H54 (cell line): ENCODE measurements around the gene LRRFIP1.

Source experiments
- DNase-seq: peaks from one replicate; pipeline ENCODE4 v3.0.0; 2011; ENCODE audit warnings: low spot score, mixed read lengths; ENCODE audit not compliant: insufficient read length
- FAIRE-seq: peaks from 3 replicates; lab custom pipeline; 2011; peaks lifted over from hg19 to GRCh38; lab: Jason Lieb, UNC
- POLR2A ChIP-seq: IDR thresholded peaks from 2 replicates; pipeline ENCODE4 v1.6.1; 2011; ENCODE audit warnings: low read depth, mild to moderate bottlenecking, low read length

LRRFIP1 gene

DNA sequence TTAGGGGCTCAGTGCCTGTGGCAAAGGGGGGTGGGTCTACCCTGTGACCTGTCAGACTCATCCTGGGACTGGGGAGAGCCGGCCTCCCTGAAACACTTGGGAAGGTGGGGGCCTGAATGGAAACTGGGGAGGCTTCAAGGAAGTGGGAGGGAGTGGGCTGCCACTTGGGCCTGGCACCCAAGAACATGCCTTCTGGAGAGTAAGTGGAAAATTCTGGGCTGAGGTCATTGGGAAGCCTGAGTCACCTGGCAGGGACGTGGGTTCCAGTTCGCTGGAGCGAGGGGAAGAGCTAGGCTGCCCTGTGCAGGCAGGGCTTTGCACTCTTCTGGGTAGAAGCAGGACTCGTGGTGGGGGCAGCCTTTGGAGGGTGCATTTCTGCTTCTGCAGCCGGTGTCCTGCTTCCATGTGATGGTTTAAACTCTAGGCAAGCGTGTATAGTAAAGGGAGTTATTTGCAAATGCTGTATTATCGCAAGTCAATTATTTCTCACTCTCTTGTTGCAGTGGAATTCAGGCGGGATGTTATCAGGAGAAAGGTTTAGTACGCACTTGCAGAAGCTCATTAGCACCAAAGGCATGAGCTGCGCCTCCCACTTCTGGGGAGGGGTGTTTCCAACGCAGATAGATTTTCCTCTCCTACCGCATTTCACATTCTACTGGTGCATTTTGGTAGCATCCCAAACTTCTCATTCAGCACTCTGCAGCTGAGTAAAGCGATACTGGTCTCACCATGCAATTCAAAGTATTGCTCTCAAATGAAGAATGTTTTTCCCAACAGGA is 3.8 kb downstream of the LRRFIP1 start:
- no peak for FAIRE-seq
- no peak for TF ChIP-seq POLR2A

DNA sequence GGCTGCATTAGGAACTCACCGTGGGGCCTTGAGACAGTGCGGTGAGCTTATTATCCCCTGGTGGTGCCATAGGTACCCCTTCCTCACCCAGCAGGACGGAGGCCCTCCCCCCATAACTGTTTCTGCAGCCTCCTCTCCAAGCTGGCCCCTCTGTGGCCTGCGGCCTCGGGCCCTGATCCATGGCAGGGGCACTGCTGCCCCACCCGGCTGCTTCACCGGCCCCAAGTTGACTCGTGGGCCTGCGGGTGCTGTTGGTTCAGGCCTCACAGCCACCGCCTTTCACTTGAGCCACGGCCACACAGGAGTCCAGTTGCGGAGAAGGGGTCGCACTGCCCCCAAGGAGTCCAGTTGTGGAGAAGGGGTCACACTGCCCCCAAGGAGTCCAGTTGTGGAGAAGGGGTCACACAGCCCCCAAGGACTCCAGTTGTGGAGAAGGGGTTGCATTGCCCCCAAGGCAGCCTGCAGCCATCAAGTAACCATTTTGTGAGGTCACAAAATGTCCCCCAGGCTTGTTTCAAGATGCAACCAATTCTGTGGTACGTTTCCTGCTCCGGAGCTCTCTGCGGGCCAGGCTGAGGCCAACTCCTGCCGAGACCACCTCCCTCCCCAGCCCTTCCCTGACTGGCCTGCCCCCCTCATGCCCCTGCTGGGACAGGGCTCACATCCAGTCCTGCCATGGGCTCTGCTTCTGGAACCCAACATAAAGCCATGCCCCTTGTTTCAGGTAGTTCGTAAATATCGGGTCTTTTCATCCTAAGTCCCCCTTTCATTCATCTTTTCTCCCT is 4.6 kb downstream of the LRRFIP1 start:
- DNase-seq (no peak), FAIRE-seq (no peak)
- TF ChIP-seq POLR2A = no peak

More for the DNA sequence above, 3.8 kb downstream of the LRRFIP1 start:
- no peak for DNase-seq

DNA sequence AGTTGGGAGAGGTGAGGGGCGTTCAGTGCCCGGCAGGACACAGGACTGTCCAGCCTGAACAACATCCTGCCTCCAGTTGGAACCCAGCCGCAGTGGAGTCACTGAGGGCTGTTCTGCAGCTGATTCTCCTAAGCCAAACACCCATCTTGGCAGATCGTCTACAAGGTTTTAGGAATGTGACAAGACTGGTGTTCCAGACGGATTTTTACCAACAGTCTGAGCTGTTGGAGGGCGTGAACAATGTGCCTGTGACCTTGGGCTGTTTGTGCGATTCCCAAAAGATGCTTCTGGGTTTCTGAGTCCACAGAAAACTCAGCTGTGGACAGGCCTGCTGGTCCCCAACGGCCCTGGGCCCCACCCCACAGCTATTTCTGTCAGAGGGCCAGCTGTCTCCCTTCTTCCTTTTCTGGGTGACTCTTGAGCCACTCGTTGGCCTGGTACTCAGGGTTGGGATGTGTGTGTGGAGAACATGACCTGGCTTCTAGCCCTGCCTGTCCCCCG is 5.7 kb downstream of the LRRFIP1 start:
- DNase-seq (no peak), FAIRE-seq (no peak)
- TF ChIP-seq POLR2A = no peak

DNA sequence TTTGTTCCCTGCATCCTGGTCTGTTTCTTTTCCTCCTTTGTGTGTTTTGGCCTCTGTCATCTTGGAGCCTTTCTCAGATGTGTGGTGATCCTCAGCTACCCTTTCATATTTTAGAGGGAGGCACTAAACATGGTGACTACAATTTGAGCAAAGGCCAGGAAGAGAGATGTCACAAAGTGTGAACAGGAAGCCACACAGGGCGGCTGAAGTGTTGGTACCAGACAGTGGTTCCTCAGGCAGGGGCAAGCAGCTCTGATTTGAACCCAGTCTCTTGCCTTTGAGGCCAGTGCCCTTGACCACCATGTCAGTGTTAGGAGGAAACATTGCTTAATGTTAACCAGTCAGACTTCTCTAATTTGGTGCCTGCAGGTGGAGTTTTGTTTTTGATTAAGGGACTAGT is 9.2 kb downstream of the LRRFIP1 start:
- DNase-seq = no peak
- FAIRE-seq = no peak

DNA sequence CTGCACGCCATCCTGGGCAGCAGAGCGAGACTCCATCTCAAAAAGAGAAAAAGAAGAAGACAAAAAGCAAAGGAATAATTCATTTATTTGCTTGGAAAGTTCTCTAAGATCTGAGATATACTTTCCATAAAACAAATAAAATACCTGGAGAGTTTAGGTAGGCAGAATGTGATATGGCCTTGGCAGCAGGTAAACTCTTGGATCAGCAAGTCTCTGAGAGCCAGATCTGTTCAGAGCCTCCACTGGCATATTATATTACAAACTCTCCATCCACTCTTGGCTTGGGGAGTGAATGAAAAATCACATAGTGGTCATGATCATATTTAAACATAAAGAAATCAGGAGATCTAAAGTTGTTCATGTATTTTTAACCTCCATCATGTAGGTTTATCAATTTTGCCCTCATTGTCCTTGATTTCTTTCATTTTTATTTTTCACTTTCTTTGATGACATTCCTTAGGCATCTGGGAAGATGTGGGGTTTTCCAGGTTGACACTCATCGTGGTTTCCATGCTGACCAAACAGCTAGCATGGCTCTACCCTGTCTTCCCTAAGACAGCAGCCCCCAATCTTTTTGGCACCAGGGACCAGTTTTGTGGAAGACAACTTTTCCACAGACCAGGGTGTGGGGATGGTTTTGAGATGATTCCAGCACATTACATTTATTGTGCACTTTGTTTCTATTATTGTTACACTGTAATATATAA is 10.2 kb downstream of the LRRFIP1 start:
- FAIRE-seq (no peak), DNase-seq (no peak)
- no peak for TF ChIP-seq POLR2A

More for the DNA sequence above, 9.2 kb downstream of the LRRFIP1 start:
- TF ChIP-seq POLR2A = no peak

DNA sequence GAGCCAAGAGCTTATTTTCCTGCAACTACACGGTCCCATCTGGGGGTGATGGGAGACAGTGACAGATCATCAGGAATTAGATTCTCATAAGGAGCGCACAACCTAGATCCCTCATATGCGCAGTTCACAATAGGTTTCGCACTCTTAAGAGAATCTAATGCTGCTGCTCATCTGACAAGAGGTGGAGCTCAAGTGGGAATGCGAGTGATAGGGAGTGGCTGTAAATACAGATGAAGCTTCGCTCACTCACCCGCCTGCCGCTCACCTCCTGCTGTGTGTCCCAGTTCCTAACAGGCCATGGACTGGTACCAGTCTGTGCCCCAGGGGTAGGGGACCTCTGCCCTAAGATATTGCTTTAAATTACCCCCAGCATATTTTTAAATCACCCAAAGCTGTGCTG is 10.8 kb downstream of the LRRFIP1 start:
- TF ChIP-seq POLR2A = no peak
- FAIRE-seq (no peak), DNase-seq (no peak)

DNA sequence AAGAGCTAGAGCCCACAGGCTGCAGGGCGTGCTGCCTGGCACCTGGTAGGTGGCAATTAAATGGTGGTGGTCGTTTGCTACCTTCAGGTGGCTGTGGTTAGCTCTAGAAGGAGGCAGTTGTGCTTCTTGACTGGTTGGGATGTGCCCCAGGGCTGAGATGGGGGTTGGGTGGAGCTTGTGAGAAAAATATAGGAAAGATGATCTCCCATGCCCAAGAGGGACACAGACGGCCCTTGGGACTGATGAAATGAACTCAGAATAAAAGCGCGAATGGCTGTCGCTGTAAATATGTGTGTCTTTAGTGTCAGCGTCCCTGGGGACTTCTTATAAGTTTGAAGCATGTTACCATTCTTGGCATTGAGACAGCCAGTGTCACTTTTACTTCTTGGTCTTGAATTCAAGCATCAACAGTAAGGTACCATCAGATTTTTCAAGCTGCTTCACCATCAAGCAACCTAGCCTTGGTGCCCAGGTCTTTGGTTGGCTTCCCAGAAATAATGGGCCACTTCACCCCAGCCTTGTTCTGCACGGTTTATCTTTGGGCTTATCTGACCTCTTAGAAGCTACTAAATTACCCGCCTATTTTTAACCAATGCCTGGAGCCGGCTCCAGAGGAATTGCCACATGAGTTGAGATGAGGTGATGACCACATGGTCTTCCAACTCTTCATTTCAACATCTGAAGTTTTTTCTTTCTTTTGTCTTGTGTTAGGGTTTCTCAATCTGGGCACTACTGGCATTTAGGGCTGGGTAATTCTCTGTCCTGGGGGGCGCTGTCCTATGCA is 11.9 kb downstream of the LRRFIP1 start:
- no peak for FAIRE-seq

DNA sequence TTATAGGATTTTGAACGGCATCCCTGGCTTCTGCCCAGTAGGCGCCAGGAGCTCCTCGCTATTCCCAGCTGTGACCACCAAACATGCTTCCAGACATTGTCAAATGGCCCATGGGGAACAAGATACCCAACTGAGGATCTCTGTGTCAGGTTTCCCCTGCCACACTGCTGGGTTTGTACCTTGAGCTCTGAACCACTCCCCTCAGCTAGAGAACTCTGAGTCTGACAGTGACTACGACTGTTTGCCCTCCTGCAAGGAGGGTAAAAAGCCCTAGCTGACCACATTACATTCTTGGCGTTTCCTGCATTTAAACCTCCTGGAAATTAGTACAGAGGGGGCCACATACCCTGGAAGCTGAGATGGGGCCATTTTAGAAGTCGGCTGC is 12.4 kb downstream of the LRRFIP1 start:
- FAIRE-seq (no peak), DNase-seq (no peak)
- no peak for TF ChIP-seq POLR2A

More for the DNA sequence above, 11.9 kb downstream of the LRRFIP1 start:
- no peak for DNase-seq
- no peak for TF ChIP-seq POLR2A

DNA sequence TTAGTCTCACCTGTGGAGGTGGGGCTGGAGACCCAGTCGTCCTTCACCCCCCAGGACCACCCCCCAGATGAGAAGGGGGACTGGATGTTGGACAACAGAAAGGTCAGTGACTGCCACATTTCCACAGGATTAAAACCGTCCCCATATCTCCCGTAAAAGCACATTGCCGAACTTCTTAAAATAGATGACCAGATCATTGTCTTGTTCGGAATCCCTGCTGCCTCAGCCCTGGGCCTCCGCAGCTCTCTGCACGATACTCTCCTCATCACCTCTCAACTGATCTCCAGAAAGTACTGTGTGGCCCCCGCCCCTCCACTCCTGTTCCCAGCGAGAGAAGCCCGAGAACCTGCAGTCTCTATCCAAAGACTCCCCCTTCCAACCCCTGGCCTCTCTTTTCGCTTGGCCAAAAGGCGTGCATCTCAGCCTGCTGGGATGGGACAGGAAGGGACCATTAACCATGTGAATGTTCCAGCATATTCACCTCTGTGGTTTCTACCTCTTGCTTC is 13.2 kb downstream of the LRRFIP1 start:
- DNase-seq (no peak), FAIRE-seq (no peak)
- TF ChIP-seq POLR2A = no peak

DNA sequence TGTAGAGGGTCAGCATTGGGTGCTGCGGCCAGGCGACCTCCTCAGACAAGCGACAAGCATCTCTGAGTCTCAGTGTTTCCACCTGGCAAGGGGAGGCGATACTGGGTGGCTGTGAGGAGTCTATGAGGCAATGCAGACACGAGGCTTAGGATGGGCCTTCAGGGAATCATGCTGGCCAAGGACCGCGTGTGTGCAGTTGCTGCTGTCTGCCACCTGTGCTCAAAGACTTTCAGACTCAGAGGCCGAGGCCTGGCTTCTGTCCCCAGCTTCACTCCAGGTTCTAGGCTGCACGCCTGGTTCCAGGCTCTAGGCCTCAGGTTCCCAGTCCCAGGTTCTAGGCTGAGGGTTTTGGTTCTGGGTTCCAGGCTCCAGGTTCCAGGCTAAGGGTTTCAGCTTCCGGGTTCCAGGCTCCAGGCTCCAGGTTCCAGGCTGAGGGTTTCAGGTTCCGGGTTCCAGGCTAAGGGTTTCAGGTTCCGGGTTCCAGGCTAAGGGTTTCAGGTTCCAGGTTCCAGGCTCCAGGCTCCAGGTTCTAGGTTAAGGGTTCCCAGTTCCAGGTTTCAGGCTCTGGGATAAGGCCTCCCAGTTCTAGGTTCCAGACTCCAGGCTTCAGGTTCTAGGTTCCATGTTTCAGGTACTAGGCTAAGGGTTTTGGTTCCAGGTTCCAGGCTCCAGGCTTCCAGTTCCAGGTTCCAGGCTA is 14.8 kb downstream of the LRRFIP1 start:
- no peak for DNase-seq
- no peak for FAIRE-seq
- TF ChIP-seq POLR2A = no peak

DNA sequence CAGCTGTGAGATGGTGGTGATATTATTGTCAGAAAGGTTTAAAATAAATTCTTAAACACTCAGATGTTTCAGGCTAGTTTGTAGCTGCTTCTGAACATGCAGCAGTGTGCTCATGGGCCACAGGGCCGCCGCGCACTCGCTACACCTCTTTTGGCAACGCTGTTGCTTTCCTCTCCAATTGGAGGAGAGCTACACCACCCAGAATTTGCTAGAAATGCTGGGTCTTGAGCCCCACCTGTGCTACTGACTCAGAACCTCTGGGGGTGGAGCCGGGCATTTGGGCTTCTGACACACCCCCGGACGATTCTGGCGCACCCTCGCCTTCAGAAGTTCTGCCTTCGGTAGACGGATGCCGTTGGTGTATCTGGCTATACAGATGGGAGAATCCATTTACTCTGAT is 15.7 kb downstream of the LRRFIP1 start:
- no peak for TF ChIP-seq POLR2A
- DNase-seq (no peak), FAIRE-seq (no peak)

DNA sequence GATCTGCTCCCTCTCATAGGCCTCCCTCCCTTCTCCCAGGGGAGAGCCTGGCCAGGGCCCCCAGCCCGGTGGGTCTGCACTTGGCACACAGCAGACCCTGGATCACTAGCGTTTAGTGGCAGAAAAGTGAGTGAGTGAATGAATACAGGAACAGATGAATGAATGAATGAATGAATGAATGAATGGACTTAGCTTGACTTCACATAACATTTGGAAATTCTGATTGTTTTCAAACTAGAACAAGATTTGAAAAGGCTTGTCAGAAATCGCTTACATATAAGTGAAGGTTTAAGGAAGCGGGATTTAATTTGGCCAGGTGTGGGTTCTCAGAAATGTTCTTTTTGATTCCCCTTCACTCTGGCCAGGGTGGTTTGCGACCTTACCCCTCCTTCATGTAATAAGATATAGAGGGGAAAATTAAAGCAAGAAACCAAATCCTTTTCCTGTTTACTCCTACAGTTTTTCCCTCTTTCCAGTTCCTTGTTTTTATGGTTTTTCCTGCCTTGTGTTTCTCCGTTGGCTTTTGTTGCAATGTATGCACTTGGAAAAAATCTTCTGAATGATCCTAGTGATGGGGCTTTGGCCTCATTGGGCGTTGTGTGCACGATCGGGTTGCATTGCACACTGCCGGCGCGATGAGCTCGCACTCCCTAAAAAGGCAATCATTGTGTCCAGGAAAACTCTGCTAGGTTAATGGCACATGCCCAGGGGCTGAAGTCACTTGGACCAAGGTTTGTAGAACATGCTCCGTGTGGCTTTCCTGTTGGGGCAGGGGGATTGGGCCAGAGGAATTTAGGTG is 16.4 kb downstream of the LRRFIP1 start:
- FAIRE-seq (no peak), DNase-seq (no peak)
- TF ChIP-seq POLR2A = no peak

DNA sequence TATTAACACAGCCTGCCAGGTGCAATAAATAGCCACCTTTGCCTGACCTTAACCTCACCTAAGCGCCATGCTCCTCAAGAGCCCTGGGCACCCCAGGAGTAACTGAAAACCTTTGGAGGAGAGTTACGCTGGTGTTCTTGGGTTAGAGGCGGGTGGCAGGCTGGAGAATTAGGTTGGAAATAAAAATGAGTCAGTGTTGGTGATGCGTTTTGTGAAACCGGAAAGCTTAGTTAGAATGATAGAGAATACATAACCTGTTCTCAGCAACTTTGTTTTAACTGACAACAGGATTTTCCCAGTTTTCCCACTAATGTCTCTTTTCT is 17.0 kb downstream of the LRRFIP1 start:
- DNase-seq (no peak), FAIRE-seq (no peak)
- TF ChIP-seq POLR2A = no peak
